GM12801 (cell line): ENCODE data around the gene NECTIN1.

Experiments used
- CTCF ChIP-seq: IDR thresholded peaks from one replicate; pipeline ENCODE4 v1.5.1; 2011; ENCODE audit warnings: control low read depth; ENCODE audit not compliant: insufficient read length; ENCODE audit errors: extremely low read depth

The NECTIN1 gene

GRCh38 chr11:119713359-119714040 is 15.5 kb downstream of the NECTIN1 start:
- no peak for TF ChIP-seq CTCF

- TF ChIP-seq CTCF = no peak
Measured at GRCh38 chr11:119712459-119713358, 16.3 kb downstream of the NECTIN1 start.

GRCh38 chr11:119712006-119712405 is 17.0 kb downstream of the NECTIN1 start:
- TF ChIP-seq CTCF = no peak

GRCh38 chr11:119711476-119711875 is 17.5 kb downstream of the NECTIN1 start:
- no peak for TF ChIP-seq CTCF

GRCh38 chr11:119710417-119710816 is 18.6 kb downstream of the NECTIN1 start:
- no peak for TF ChIP-seq CTCF

- no peak for TF ChIP-seq CTCF
Measured at GRCh38 chr11:119709638-119710346, 19.2 kb downstream of the NECTIN1 start.

GRCh38 chr11:119709171-119709570 is 19.8 kb downstream of the NECTIN1 start:
- TF ChIP-seq CTCF = no peak
